ENCODE measurements around the gene PRND. TPM values are rescaled to one million over a fixed set of nuclear protein-coding genes. Genes with fewer than 3 reads are reported as not detected.

Gene PRND
- polyA plus RNA-seq, 1 donor = 3.0 TPM

Other genes starting within 250 kb of the PRND start
- gene PRNP, start 35.5 kb upstream of the PRND start, polyA plus RNA-seq (ENCODE audit: insufficient read length) = 39.6 TPM
- 6.6 TPM for gene RASSF2, start 101.7 kb downstream of the PRND start, polyA plus RNA-seq (ENCODE audit: insufficient read length)

Measured in left kidney (tissue), 1 donor.